RWPE1 (cell line): ENCODE measurements around the gene RGL1.

Source experiments
- CTCF ChIA-PET: fragments of 350-600 bp; sonication (Branson Sonifier 250); formaldehyde crosslinking; extraction: SDS; loops from one replicate; lab custom pipeline; 2021; lab: Yijun Ruan, JAX
- POLR2A ChIA-PET: fragments of 400-600 bp; formaldehyde crosslinking; extraction: SDS; loops from one replicate; lab custom pipeline; 2020; ENCODE audit warnings: antibody characterized with exemption; ENCODE audit not compliant: low non-redundant PET; lab: Yijun Ruan, JAX
- DNase-seq: peaks from one replicate; pipeline ENCODE4 v3.0.0; 2012; ENCODE audit warnings: low spot score
- H3K27ac ChIP-seq: fragments of 450-650 bp; 2 replicates; pipeline ENCODE4 v1.5.1; 2017
- CTCF ChIP-seq: fragments of 450-650 bp; conservative IDR thresholded peaks from 2 replicates; pipeline ENCODE4 v1.5.1; 2017; ENCODE audit warnings: low read depth, mild to moderate bottlenecking

Gene RGL1

GRCh38 chr1:183777328-183777727 lies 27.6 kb upstream of the RGL1 start:
- no peak overlapping the region for H3K27ac ChIP-seq
- POLR2A ChIA-PET = no interaction called here
- CTCF ChIA-PET = no interaction called here
- DNase-seq = no peak
- TF ChIP-seq CTCF = no peak

DNA sequence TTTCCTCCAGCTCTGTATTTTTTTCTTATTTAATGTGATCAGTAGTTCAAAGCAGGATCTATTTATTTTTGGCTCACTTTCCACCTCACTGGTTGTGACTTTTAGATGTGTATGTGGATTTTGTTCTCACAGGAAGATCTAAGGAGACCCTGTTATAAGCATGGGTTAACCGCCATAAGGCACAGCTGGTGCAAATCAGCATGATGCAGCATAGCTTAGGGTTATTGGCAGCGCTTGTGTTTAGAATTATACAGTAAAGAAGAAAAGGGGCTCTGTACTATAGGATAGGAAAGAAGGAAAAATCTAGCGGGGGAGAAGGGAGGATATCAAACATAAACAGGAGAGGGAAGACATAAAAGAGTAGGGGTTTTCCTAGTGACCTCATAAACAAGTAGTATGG lies 26.9 kb upstream of the RGL1 start:
- H3K27ac ChIP-seq = no peak overlapping the region
- no peak for DNase-seq
- POLR2A ChIA-PET = no interaction called here
- CTCF ChIA-PET = no interaction called here
- no peak for TF ChIP-seq CTCF

DNA sequence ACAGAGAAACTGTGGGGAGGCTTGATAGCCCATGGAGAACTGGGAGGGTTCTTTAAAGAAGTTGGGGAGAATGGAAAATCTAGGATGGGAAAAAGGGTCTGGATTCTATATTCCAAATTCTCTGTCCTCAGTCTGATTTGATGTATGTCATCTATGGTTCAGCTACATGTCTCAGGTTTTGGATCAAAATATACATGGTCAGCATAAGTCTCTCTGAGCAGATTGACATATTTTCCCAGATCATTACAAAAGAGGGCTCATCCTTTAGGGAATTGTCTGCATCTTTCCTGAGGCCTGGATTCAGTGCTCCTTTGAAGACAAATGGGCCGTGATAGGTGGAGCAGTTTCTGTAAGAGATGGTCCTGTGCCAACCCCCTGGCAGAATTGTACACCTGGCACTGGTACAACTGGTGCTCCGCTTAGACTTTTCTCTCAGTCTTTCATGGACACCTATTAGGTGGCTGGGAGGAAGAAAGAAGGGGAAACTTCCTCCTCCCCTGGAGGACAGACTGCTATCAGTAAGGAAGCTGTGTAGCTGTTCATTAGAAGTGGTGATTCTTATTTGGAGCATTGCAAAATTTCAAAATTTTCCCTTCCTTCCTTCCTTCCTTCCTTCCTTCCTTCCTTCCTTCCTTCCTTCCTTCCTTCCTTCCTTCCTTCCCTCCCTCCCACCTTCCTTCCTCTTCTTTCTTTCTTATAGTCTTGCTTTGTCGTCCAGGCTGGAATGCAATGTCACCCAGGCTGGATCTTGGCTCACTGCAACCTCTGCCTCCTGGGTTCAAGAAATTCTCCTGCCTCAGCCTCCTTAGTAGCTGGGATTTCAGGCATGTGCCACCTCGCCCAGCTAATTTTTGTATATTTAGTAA lies 26.1 kb upstream of the RGL1 start:
- CTCF ChIA-PET = interaction anchor here (0.6 kb wide), 1 partner anchor 124 kb away, joined by 5 read pairs; no protein-coding TSS in a partner anchor

GRCh38 chr1:183780159-183780558 lies 24.8 kb upstream of the RGL1 start:
- CTCF ChIA-PET = no interaction called here
- no peak for DNase-seq

More for the DNA sequence above, 26.1 kb upstream of the RGL1 start:
- POLR2A ChIA-PET = no interaction called here
- H3K27ac ChIP-seq = no peak overlapping the region
- no peak for TF ChIP-seq CTCF
- no peak for DNase-seq

GRCh38 chr1:183780757-183781156 lies 24.2 kb upstream of the RGL1 start:
- TF ChIP-seq CTCF = no peak
- ChIA-PET POLR2A (no interaction called here), CTCF (no interaction called here)
- no peak for DNase-seq
- H3K27ac ChIP-seq = no peak overlapping the region

More at GRCh38 chr1:183780159-183780558, 24.8 kb upstream of the RGL1 start:
- no peak overlapping the region for H3K27ac ChIP-seq
- POLR2A ChIA-PET = no interaction called here
- no peak for TF ChIP-seq CTCF

DNA sequence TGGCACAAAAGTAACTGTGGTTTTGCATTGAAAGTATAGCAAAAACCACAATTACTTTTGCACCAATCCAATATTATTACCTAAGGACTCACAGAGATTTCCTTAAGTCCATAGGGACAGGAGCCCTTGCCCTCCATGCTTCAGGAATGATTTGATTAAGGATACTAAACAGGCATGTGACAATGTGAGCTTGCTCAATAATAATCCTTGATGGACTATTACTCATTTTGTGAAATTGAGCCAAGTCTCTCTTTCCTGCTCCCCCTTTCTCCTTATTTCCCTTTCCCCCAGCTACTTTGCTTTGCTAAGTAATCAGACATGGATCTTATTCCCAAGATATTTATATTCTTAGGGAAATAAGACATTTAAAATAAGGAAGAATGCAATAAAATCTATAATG lies 21.6 kb upstream of the RGL1 start:
- ChIA-PET CTCF (no interaction called here), POLR2A (no interaction called here)
- TF ChIP-seq CTCF = no peak
- no peak overlapping the region for H3K27ac ChIP-seq
- no peak for DNase-seq
